A673 (cell line): ENCODE data around the gene MATK. TPM values are rescaled to one million over a fixed set of nuclear protein-coding genes. Genes with fewer than 3 reads are reported as not detected.

Experiments
- BruUV-seq: library from RNA; stranded (reverse); fragments of 400-500 nt; replicated peaks from 2 replicates; lab custom pipeline; 2021; lab: Mats Ljungman, UMichigan
- CTCF ChIA-PET: fragments of 300-600 bp; sonication (Branson Sonifier 250); formaldehyde crosslinking; loops from one replicate; lab custom pipeline; 2022; ENCODE audit warnings: antibody characterized with exemption; lab: Charles Lee
- POLR2A ChIA-PET: fragments of 300-600 bp; sonication (Branson Sonifier 250); formaldehyde crosslinking; loops from one replicate; lab custom pipeline; 2022; ENCODE audit warnings: antibody characterized with exemption; ENCODE audit not compliant: low non-redundant PET; lab: Charles Lee
- DNase-seq: peaks from one replicate; pipeline ENCODE4 v3.0.0-alpha.2; 2015; ENCODE audit warnings: low spot score
- H3K27ac ChIP-seq: fragments of 200-600 bp; sonication (generic); 2 replicates; pipeline ENCODE4 v1.5.1; 2016; ENCODE audit warnings: mixed run types, low read depth, mild to moderate bottlenecking, mixed read lengths, antibody characterized with exemption, low read length; ENCODE audit not compliant: poor library complexity, severe bottlenecking
- H3K27me3 ChIP-seq: fragments of 200-600 bp; sonication (generic); replicated peaks from 2 replicates; pipeline ENCODE4 v1.6.1; 2017; ENCODE audit warnings: mixed run types, low read depth, mild to moderate bottlenecking, mixed read lengths, antibody characterized with exemption, low read length; ENCODE audit not compliant: insufficient read depth, poor library complexity
- H3K36me3 ChIP-seq: fragments of 200-600 bp; sonication (generic); 2 replicates; pipeline ENCODE4 v1.6.1; 2016; ENCODE audit warnings: mixed run types, mild to moderate bottlenecking, mixed read lengths, antibody characterized with exemption, low read length; ENCODE audit not compliant: insufficient read depth, poor library complexity, severe bottlenecking
- H3K4me1 ChIP-seq: fragments of 200-600 bp; sonication (generic); 2 replicates; pipeline ENCODE4 v1.6.1; 2017; ENCODE audit warnings: mixed run types, mild to moderate bottlenecking, mixed read lengths, antibody characterized with exemption, low read length; ENCODE audit not compliant: insufficient read depth, poor library complexity, severe bottlenecking
- H3K4me3 ChIP-seq: fragments of 200-600 bp; sonication (generic); 2 replicates; pipeline ENCODE4 v1.5.1; 2016; ENCODE audit warnings: low read depth, mixed run types, mild to moderate bottlenecking, mixed read lengths, low read length; ENCODE audit not compliant: poor library complexity, severe bottlenecking
- H3K9me3 ChIP-seq: fragments of 200-600 bp; sonication (generic); 2 replicates; pipeline ENCODE4 v1.6.1; 2016; ENCODE audit warnings: mixed run types, low read depth, mild to moderate bottlenecking, mixed read lengths, antibody characterized with exemption, low read length; ENCODE audit not compliant: poor library complexity, severe bottlenecking
- EZH2 ChIP-seq: fragments of 200-600 bp; sonication (generic); IDR thresholded peaks from 2 replicates; pipeline ENCODE4 v1.6.1; 2017; ENCODE audit warnings: borderline replicate concordance, low read depth, mild to moderate bottlenecking, mixed read lengths, antibody characterized with exemption, low read length; ENCODE audit not compliant: poor library complexity, severe bottlenecking
- intact Hi-C: fragments of 100-400 bp; cut with micrococcal nuclease; formaldehyde crosslinking; loops from one replicate; pipeline ENCODE4 v1.10.0; 2022; ENCODE audit not compliant: unreplicated experiment
- total RNA-seq: library from RNA; stranded (reverse); gene quantifications from 2 replicates; pipeline ENCODE4 v1.2.3, GENCODE V29; 2021
- TF ChIP-seq, protein P1 (sequence below): fragments of 300-800, 200-600 bp; sonication (generic); conservative IDR thresholded peaks from 2 replicates; pipeline ENCODE4 v1.5.1; 2017; ENCODE audit warnings: low read depth, mild to moderate bottlenecking, antibody characterized with exemption, low read length, moderate library complexity, mixed read lengths

MATK gene
- total RNA-seq, 1 experiment from 2014 or later: 2.0 TPM

DNA sequence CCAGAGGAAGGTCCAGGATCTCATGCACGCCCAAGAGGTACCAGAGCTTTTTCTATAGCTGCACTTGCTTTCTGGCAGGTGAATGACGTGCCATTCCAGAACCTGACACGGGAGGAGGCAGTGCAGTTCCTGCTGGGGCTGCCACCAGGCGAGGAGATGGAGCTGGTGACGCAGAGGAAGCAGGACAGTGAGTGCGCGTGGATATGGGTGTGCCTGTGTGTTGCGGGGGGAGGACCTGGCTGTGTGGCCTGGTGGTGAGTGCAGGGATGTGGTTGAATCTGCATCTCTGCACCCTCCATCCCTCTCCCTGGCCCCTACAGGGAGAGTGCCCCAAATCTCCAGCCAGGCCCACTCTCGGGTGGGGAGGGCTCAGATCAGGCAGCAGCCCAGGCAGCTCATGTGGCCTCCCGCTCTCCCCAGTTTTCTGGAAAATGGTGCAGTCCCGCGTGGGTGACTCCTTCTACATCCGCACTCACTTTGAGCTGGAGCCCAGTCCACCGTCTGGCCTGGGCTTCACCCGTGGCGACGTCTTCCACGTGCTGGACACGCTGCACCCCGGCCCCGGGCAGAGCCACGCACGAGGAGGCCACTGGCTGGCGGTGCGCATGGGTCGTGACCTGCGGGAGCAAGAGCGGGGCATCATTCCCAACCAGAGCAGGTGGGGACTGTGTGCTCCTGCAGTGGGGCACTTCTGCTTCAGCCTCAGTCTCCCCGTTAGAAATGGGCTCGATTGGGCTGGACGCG, 47.5 kb downstream of the MATK start:
- TF ChIP-seq, protein P1, sequence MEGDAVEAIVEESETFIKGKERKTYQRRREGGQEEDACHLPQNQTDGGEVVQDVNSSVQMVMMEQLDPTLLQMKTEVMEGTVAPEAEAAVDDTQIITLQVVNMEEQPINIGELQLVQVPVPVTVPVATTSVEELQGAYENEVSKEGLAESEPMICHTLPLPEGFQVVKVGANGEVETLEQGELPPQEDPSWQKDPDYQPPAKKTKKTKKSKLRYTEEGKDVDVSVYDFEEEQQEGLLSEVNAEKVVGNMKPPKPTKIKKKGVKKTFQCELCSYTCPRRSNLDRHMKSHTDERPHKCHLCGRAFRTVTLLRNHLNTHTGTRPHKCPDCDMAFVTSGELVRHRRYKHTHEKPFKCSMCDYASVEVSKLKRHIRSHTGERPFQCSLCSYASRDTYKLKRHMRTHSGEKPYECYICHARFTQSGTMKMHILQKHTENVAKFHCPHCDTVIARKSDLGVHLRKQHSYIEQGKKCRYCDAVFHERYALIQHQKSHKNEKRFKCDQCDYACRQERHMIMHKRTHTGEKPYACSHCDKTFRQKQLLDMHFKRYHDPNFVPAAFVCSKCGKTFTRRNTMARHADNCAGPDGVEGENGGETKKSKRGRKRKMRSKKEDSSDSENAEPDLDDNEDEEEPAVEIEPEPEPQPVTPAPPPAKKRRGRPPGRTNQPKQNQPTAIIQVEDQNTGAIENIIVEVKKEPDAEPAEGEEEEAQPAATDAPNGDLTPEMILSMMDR: no peak
- no peak for TF ChIP-seq EZH2

DNA sequence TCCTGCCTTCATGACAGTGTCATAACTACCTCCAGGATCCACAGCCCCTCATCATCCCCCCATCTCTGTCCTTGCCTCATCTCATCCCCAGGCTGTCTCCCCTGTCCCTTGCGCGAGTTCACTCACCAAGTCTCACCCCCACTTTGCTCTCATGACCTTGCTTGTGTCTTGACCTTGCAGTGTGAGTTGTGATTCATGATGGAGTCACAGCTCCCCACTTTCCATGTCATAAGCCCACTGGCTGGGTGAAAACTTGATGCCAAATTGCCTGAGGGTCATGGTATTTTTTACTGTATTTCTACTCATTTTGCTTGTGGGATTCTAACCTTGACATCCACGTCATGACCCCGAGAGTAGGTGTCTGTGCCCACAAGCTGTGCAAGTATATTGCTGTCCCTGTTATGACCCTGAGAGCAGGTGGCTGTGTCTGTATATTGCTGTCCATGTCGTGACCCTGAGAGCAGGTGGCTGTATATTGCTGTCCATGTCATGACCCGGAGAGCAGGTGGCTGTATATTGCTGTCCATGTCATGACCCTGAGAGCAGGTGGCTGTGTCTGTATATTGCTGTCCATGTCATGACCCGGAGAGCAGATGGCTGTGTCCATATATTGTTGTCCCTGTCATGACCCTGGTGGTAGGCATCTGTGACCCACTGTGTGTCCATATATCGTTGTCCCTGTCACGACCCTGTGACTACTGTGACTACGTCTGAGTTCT, 48.5 kb downstream of the MATK start:
- ChIA-PET CTCF (no interaction called here), POLR2A (no interaction called here)
- no TSS peak for BruUV-seq
- no peak for DNase-seq
- Histone ChIP-seq H3K9me3 (no peaks in the 10 kb centered on the region), H3K4me3 (no peak overlapping the region), H3K27me3 (no peaks in the 10 kb centered on the region), H3K4me1 (no peaks in the 10 kb centered on the region), H3K27ac (no peak overlapping the region), H3K36me3 (no peaks in the 10 kb centered on the region)
- TF ChIP-seq, protein P1: no peak
- TF ChIP-seq EZH2: no peak
- intact Hi-C loops: no loop called here

More for the DNA sequence above, 47.5 kb downstream of the MATK start:
- H3K4me1 ChIP-seq: no peaks in the 10 kb centered on the region
- intact Hi-C loops: no loop called here
- no peak for DNase-seq
- no peak overlapping the region for H3K4me3 ChIP-seq
- H3K27me3 ChIP-seq: no peaks in the 10 kb centered on the region
- no peak overlapping the region for H3K27ac ChIP-seq
- CTCF ChIA-PET: no interaction called here
- no peaks in the 10 kb centered on the region for H3K9me3 ChIP-seq
- BruUV-seq: no TSS peak
- no peaks in the 10 kb centered on the region for H3K36me3 ChIP-seq
- POLR2A ChIA-PET: no interaction called here

DNA sequence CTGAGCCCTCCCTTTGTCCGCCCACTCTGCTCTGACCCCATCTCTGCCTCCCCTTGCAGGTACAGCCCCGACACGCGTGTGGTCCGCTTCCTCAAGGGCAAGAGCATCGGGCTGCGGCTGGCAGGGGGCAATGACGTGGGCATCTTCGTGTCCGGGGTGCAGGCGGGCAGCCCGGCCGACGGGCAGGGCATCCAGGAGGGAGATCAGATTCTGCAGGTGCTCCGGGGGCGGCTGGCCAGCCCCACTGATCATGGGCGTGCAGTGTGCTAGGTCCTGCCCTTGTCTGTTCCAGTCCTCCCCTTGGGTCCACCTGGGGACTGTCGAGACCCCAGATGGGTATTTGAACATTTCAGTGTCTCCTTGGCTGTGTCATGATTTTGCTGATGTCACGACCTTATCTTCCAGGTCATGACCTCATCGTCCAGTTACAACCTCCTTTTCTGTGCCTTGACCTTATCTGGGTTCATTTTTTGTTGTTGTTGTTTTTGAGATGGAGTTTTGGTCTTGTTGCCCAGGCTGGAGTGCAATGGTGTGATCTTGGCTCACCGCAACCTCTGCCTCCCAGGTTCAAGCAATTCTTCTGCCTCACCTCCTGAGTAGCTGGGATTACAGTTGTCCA, 50.0 kb downstream of the MATK start:
- POLR2A ChIA-PET: no interaction called here
- Histone ChIP-seq H3K27ac (no peak overlapping the region), H3K4me1 (no peaks in the 10 kb centered on the region), H3K36me3 (no peaks in the 10 kb centered on the region), H3K27me3 (no peaks in the 10 kb centered on the region), H3K4me3 (no peak overlapping the region), H3K9me3 (no peaks in the 10 kb centered on the region)
- intact Hi-C loops: no loop called here
- DNase-seq: no peak
- no TSS peak for BruUV-seq
- CTCF ChIA-PET: no interaction called here
- TF ChIP-seq EZH2: no peak
- TF ChIP-seq, protein P1: no peak
